ENCODE measurements around the gene C1orf53.
"Not testable (repeated sequence)": the region's sequence is repeated elsewhere in the genome, so short reads cannot be mapped to it uniquely, and the experiment has no call there.

C1orf53 gene

DNA sequence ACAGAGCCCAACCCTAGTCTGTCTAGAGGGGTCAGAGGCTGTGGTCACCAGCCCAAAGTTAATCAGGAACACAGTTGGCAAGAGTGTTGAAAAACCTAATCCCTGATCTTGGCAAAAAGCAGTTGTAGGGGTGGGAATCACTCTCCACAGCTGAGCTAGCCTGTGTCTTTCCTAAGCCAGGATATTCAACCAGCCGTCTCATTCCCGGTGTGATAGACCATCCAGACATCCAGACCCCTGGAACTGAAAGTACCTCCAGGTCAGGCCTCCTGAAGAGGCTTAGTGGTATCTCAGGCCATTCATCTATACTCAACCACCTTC, 19.6 kb downstream of the C1orf53 start:
- no peak for DNase-seq

- DNase-seq: no peak
These were observed 20.6 kb downstream of the C1orf53 start for GRCh38 chr1:197923038-197923437.

GRCh38 chr1:197924516-197925123, 22.2 kb downstream of the C1orf53 start:
- peak; percentile 57 for DNase-seq

DNA sequence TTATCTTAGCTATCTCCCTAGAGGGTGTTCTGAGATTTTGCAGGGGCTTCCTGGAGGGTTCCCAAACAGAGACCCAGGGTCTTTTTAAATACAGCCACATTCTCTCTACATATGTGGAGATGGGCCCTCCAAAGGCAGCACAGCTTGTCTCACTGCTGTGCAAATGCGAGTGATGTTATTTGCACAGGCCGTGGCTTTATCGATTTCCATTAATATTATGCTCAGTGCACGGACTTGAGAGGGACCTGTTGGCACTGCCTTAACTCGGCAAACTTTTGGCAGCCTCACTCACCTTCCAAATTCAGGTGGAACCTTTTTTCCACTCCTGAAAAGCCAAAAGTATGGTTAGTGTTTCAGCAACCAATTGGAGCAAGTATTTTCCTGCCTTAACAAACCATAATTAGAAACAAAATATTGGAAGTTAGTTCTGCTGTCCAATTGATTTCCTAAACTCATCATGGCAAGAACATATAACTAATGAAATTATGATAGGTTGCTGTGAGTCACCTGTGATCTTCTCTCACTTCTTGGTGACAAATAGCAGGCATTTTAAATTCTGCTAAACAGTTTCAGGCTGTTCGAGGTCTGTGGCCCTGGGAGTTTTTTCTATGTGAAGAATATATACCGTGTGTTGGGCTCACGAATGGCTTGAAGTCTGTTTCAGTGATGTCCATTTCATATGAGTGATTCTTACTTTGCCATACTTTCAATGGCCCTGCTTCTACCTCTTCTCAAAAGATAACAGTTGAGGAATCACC, 25.7 kb downstream of the C1orf53 start:
- no peak for DNase-seq

GRCh38 chr1:197928849-197929336, 26.5 kb downstream of the C1orf53 start:
- DNase-seq: no peak

DNA sequence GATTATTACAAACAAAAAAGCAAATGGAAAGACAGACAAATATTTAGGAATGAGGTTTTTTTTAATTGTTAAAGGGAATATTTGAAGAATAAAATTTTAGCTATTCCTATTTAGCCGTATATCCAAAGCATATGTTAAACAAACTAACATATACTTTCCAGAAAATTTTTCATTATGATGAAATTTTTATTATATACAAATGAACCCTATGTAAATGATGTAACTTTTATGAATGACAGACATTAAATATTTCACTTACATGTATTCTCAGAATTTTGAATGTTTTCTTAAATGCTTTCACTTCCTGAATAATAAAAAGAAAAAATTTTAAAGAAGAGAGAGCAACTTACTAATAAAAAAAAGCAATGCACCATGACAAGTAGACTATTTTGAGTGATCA, 30.6 kb downstream of the C1orf53 start:
- no peak for DNase-seq

DNA sequence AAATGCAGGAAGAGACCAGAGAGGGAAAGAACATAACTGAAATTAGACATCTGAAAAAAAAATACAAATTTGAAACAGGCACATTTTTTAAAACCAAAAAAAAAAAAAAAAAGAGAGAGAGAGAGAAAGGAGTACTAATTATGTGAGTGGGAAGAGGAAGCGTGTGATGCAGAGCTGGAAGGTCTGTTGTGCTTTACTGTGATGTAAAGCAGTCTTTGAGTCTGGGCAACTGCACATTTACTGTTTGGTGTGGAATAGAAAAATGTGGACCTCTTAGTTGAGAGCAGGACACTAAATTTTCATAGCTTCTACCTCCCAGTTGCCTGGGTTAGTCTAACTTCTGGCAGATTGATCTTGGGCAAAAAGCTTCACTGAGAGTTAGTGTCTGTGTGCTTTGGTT, 31.2 kb downstream of the C1orf53 start:
- DNase-seq: no peak

GRCh38 chr1:197937381-197937780, 35.0 kb downstream of the C1orf53 start:
- no peak for DNase-seq

GRCh38 chr1:197937892-197938291, 35.5 kb downstream of the C1orf53 start:
- no peak for DNase-seq

DNA sequence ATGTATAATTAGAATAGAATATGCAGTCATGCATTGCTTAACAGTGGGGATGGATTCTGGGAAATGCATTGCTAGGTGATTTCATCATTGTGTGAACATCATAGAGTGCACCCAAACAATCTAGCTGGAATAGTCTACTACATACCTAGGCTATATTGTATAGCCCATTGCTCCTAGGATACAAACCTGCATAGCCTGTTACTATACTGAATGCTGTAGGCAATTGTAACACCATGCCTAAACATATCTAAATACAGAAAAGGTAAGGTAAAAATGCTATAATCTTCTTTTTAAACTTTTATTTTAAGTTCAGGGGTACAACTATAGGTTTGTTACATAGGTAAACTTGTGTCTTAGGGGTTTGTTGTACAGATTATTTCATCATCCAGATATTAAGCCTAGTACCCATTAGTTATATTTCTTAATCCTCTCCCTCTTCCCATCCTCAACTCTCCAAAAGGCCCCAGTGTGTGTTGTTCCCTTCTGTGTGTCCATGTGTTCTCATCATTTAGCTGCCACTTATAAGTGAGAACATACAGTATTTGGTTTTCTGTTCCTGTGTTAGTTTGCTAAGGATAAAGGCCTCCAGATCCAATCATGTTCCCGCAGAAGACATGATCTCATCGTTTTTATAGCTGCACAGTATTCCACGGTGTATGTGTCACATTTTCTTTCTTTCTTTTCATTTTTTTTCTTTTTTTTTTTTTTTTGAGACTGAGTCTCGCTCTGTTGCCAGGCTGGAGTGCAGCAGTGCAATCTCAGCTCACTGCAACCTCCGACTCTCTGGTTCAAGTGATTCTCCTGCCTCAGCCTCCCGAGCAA, 36.9 kb downstream of the C1orf53 start:
- DNase-seq: not testable (repeated sequence)

- no peak for DNase-seq
These were observed 39.6 kb downstream of the C1orf53 start for GRCh38 chr1:197942042-197942441.

GRCh38 chr1:197944485-197944884, 42.1 kb downstream of the C1orf53 start:
- DNase-seq: no peak

GRCh38 chr1:197948926-197949899, 46.8 kb downstream of the C1orf53 start:
- DNase-seq: no peak

- DNase-seq: no peak
These were observed 48.7 kb downstream of the C1orf53 start for GRCh38 chr1:197951089-197951488.

- no peak for DNase-seq
These were observed 49.3 kb downstream of the C1orf53 start for GRCh38 chr1:197951617-197952175.

DNA sequence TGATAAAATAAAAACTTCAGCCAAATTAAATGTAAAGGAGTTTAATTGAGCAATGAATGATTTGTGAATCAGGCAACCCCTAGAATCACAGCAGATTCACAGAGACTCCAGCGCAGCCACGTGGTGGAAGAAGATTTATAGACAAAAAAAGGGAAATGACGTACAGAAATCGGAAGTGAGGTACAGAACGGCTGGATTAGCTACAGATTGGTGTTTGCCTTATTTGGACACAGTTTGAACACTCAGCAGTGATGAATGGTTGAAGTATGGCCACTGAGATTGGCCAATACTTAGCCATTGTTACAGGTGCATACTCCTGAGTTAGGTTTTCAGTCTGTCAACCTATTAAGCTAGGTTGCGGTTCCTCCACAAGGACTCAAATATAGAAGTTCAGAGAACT, 51.0 kb downstream of the C1orf53 start:
- DNase-seq: not testable (repeated sequence)

DNA sequence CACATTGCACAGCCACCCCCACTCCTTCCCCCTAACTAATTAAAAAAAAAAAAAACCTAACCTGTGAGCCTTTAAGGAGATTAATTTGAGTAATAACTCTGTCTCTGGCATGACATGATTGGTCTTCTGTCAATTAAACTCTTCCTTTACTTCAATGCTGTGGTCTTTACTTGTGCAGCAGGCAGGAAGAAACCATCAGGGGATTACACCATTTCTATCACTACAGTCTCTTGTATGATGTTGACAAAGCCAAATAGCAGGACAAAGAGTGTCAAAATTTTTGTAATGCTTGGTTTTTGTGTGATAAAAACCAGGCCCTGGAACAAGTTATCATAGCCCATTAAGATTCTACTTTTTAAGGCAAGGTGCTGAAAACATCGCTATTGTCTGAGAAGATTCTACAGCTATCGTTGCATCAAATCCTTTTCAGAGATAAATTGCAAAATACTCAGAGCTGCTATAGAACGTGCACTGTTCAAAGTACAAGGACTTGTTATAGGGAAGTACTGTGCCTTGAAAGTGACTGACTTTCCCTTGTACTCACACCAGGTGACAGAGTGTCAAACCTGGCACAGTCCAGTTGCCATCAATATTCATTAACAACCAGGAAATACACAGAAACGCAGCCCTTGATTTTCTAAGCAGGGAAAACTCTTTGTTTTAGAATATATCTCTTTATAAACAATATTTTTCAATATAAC, 52.4 kb downstream of the C1orf53 start:
- DNase-seq: no peak

GRCh38 chr1:197955486-197956394, 53.3 kb downstream of the C1orf53 start:
- DNase-seq: no peak
